IPS-11a (cell line): ENCODE measurements around the gene PDYN.
"Not testable (repeated sequence)": the region's sequence is repeated elsewhere in the genome, so short reads cannot be mapped to it uniquely, and the experiment has no call there.

Source experiments
- H3K4me3 ChIP-seq: one replicate; pipeline ENCODE4 v1.5.1; 2013; ENCODE audit warnings: low read depth, low read length, control low read depth

The PDYN gene

GRCh38 chr20:1993986-1994385, at the start of gene PDYN:
PDYN (minus strand) TSS chr20:1994058; CDS start chr20:1983084, 10,974 bp downstream.
- no peak within 1 kb of the TSS for H3K4me3 ChIP-seq

GRCh38 chr20:2042400-2042799, 48.5 kb upstream of the PDYN start:
- H3K4me3 ChIP-seq = no peak overlapping the region

GRCh38 chr20:2038161-2038560, 44.3 kb upstream of the PDYN start:
- H3K4me3 ChIP-seq = no peak overlapping the region

- no peak overlapping the region for H3K4me3 ChIP-seq
Observed at GRCh38 chr20:2037296-2037914, 43.5 kb upstream of the PDYN start.

DNA sequence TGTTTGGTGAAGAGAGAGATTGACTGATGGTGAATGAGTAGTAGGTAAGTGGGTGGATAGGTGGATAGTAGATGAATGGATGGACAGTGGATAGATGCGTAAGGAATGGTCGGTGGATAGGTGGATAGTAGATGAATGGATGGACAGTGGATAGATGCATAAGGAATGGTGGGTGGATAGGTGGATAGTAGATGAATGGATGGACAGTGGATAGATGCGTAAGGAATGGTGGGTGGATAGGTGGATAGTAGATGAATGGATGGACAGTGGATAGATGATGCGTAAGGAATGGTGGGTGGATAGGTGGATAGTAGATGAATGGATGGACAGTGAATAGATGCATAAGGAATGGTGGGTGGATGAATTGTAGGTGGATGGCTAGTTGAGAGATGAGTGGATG, 42.5 kb upstream of the PDYN start:
- not testable (repeated sequence) for H3K4me3 ChIP-seq

GRCh38 chr20:2032168-2032567, 38.3 kb upstream of the PDYN start:
- no peak overlapping the region for H3K4me3 ChIP-seq

DNA sequence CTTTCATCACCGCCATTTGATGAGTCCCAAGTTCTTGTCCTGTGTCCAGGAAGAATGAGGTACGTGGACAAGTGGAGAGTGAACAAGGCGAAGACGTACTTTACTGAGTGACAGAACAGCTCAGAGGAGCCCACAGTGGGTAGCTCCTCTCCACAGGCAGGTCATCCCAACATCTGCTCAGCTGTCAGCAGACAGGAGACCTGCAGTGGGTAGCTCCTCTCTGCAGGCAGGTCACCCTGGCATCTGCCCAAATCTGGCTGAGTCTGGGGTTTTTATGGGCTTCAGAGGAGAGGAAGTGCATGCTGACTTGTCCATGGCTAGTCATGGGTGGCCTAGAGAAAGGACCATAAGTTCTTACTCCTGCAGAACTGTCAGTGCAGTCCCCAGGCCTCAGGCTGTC, 32.7 kb upstream of the PDYN start:
- no peak overlapping the region for H3K4me3 ChIP-seq

GRCh38 chr20:2026004-2026403, 32.1 kb upstream of the PDYN start:
- H3K4me3 ChIP-seq = no peak overlapping the region

DNA sequence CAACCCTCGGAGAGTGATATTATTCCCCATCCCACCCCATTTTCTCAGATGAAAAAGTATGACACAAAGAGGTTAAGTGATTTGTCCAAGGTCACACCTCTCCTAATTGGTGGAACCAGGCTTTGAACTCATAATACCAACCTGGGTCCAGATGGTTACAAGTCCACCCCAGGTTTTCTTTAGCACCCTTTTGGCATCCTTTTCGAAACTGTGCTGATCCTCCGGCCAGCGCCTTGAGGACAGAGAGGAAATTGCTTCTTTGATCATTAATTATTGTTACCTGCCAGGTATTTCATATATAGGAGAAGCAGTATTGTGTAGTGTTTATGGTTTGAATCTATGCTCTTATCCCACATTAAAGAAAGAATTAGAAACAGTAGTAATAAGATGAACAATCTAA, 29.3 kb upstream of the PDYN start:
- H3K4me3 ChIP-seq = no peak overlapping the region

- no peak overlapping the region for H3K4me3 ChIP-seq
Observed at GRCh38 chr20:2022163-2022562, 28.3 kb upstream of the PDYN start.

- no peak overlapping the region for H3K4me3 ChIP-seq
Observed at GRCh38 chr20:2010533-2010932, 16.7 kb upstream of the PDYN start.

DNA sequence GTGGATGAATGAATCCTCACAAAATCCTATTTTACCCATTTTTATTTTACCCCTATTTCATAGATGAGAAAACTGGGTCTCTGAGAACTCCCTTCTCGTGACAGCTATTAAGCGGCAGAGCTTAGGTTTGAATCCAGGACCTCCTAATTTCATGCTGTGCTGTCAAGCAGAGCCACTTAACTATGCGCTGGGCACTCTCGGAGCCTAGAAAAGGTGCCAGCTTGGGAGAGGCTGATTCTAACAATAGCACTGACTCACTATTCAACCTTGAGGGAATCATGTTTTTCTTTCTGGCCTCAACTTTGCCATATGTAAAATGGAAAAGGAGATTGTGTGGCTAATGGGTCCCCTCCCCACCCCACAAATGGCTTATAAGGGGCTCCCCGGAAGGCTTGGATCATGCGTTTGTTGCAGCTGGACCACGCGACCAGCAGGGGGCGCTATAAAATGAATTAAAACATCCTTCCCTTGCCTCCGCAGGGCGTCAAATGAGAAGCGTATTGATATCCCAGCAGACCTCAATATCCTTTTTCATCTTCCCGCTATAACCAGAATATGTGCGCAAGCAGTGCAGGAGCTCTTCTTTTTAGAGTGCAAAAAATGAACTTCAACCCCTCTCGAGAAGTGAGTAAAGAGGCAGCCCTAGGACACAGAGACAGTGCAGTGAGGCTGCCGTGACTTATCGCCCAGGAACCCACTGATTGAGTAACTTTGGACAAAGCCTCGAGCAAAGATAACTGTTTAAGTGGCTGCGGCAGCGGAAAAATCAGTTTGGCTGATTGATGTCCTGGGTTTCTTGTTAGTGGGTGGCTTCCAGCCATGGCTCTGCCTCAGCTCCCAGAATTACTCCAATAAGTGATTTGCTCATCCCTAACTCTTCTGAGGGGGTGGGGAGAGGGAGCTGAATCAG, 12.8 kb upstream of the PDYN start:
- H3K4me3 ChIP-seq = no peak overlapping the region

- no peak overlapping the region for H3K4me3 ChIP-seq
Observed at GRCh38 chr20:2005831-2006426, 12.1 kb upstream of the PDYN start.

DNA sequence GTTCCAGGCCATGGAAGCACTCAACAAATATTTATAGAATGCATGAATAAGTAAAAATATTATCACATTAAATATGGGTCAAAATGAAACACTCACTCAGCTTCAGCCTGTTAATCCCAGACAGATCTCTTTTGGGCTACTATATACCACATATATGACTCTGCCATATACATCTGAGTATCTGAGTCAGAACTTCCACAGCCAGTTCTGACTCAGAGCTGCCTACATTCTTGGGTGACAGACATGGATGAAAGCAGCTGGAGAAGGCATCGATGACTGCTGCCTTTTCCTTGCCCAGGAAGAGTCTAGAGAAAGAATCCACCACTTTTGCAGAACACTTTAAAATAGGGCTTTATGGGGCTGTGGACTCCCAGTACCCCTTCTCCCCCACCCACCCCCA, 11.5 kb upstream of the PDYN start:
- H3K4me3 ChIP-seq = no peak overlapping the region

GRCh38 chr20:2004171-2004570, 10.3 kb upstream of the PDYN start:
- H3K4me3 ChIP-seq = no peak overlapping the region

GRCh38 chr20:2002365-2002764, 8.5 kb upstream of the PDYN start:
- no peak overlapping the region for H3K4me3 ChIP-seq

- H3K4me3 ChIP-seq = no peak overlapping the region
Observed at GRCh38 chr20:2001119-2001518, 7.3 kb upstream of the PDYN start.

GRCh38 chr20:2000285-2000684, 6.4 kb upstream of the PDYN start:
- no peak overlapping the region for H3K4me3 ChIP-seq

DNA sequence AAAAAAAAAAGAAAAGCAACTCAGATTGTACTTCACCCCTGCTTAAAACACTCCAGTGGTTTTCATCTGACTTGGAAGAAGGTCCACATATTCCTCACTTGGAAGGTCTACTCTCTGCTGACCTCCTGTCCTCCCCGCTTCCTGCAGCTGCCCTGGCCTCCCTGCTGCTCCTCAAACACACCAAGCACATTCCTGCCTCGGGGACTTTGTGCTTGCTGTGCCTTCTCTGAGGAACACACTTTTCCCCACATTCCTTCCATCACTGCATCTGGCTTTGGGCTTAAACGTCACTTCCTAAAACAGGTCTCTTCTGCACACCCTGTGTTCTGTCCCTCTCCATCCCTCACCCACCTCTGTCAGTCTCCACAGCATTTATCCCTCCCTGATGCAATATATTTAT, 4.9 kb upstream of the PDYN start:
- no peak overlapping the region for H3K4me3 ChIP-seq

DNA sequence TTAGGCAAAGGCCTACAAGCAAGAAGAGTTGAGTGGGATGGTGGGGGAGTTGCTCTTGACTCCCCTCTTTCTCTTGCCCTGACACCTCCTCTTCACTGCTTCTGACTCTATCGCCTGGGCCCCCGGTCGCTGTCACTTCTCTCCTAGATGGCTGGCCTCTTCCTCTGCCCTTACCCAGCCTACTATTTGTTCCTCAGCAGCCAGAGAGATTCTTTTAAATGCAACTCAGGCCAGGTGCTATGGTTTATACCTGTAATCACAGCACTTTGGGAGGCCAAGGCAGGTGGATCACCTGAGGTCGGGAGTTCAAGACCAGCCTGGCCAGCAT, 4.3 kb upstream of the PDYN start:
- no peak overlapping the region for H3K4me3 ChIP-seq

DNA sequence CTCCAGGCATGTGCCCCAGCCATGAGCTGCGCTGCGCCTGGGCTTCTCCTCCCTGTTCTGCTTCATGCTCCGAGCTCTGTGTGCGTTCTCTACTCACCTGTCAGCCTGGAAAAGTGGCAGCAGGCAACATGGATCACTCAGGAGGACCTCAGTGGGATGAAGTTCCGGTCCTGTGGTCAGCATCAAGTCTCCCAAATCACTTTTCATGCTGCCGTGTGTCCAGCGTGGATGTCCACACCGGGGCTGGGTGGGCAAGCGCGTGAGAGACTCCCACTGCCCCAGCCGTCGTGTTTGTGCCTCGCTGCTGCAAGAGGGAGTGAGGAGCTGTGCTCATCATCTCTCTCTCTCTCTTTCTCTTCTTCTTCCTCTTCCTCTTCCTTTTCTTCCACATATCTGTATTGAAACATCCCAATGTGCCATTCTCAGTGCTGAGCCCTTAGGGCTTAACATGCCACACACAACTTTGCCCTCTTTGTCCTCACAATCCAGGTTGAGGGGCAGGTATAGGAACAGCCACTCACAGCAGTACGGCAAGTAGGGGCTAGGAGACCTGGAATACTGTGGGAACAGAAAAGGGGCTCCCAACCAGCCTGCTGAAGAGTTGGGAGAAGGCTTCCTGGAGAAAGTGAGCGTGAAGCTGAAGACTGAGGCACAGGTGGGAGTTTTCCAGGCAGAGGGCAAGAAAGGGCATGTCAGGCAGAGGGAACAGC, 3.8 kb upstream of the PDYN start:
- no peak overlapping the region for H3K4me3 ChIP-seq
